ENCODE measurements around the gene TBC1D22A. TPM values are rescaled to one million over a fixed set of nuclear protein-coding genes. Genes with fewer than 3 reads are reported as not detected.

The TBC1D22A gene
- total RNA-seq, 1 experiment from 2014 or later = 14.3 TPM

DNA sequence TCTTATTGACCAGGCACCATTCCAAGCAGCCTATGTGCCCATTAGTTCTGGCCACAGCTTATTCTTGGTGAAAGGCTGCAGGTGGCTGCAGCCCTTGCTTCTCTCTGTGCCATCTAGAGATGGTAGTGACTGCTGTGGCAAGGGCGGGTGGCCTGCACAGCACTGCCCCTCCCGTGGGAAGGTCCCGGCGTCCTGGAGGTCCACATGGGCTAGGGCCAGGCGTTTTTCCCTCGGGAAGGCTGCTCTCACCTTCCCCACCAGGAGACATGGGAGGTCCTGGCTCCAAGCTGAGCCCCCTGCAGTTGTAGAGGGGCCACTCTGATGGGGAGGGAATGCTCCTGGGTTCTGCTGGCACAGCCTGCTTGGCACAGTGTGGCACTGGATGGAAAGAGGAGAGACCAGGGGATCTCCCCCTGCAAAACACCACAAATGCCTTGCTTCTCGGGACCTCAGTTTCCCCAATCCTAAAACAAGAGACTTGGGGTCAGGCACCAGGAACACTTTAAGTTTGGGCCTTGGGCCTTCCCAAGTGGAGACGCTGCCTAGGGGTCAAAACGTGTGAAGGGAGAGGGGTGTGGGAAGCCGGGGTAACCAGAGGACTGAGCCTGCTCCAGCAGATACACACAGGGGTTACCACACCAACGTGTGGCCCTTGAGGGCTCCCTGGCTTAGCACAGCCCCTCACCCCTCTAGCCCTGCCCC is 10.0 kb upstream of the TBC1D22A start:
- intact Hi-C loops (cut with micrococcal nuclease) = no loop called here
- Histone ChIP-seq H3K4me2 (ENCODE audit: low read length) (no peak overlapping the region), H3K4me3 (ENCODE audit: low read length) (no peak overlapping the region)

GRCh38 chr22:46752988-46753310 is 9.5 kb upstream of the TBC1D22A start:
- no peak overlapping the region for H3K4me3 ChIP-seq (ENCODE audit: low read length)
- no peak overlapping the region for H2AFZ ChIP-seq (ENCODE audit: low read length)
- intact Hi-C loops (cut with micrococcal nuclease) = no loop called here
- no peak for DNase-seq
- no peaks in the 10 kb centered on the region for H3K27me3 ChIP-seq (ENCODE audit: low read length)
- ChIA-PET POLR2A (ENCODE audit: unreplicated experiment) (no interaction called here), CTCF (no interaction called here)
- ATAC-seq = no peak
- no peaks in the 10 kb centered on the region for H3K9me2 ChIP-seq (replicated peaks; ENCODE audit: low read length)
- H3K27ac ChIP-seq (ENCODE audit: low read length) = peak overlapping the region; percentile 99; the same call in 1 of the 2 replicates
- no peaks in the 10 kb centered on the region for H4K20me1 ChIP-seq (ENCODE audit: low read length)
- H3K9me3 ChIP-seq (ENCODE audit: low read length) = 0 out of 2 replicates have a peak, but pooled peaks cover 4% of the 10 kb centered on the region
- no TSS peak for BruUV-seq (replicated peaks)
- no peaks in the 10 kb centered on the region for H3F3A ChIP-seq (ENCODE audit: low read length, unreplicated experiment)
- H3K4me1 ChIP-seq (ENCODE audit: insufficient read depth, low read length) = peaks cover 24% of the 10 kb centered on the region
- TF ChIP-seq EZH2phosphoT487 (IDR thresholded peaks at IDR 0.05; ENCODE audit: borderline replicate concordance, low read length) = no peak
- no peak for TF ChIP-seq EZH2 (IDR thresholded peaks at IDR 0.05; ENCODE audit: low read length, unreplicated experiment)
- no peak for TF ChIP-seq CTCF (conservative IDR thresholded peaks at IDR 0.05; ENCODE audit: low read depth, low read length)
- H3K9ac ChIP-seq (ENCODE audit: low read length) = no peak overlapping the region
- H3K4me2 ChIP-seq (ENCODE audit: low read length) = no peak overlapping the region
- no peaks in the 10 kb centered on the region for H3K79me2 ChIP-seq (ENCODE audit: low read length)
- peaks cover 8% of the 10 kb centered on the region; the same call in 1 of the 2 replicates for H3K36me3 ChIP-seq (ENCODE audit: low read depth, low read length)

More for the DNA sequence above, 10.0 kb upstream of the TBC1D22A start:
- no peaks in the 10 kb centered on the region for H4K20me1 ChIP-seq (ENCODE audit: low read length)
- ATAC-seq (no peak), DNase-seq (no peak)
- CTCF ChIA-PET = no interaction called here
- H3K27ac ChIP-seq (ENCODE audit: low read length) = no peak overlapping the region
- no TSS peak for BruUV-seq (replicated peaks)
- H3K4me1 ChIP-seq (ENCODE audit: insufficient read depth, low read length) = peaks cover 24% of the 10 kb centered on the region
- TF ChIP-seq EZH2phosphoT487 (IDR thresholded peaks at IDR 0.05; ENCODE audit: borderline replicate concordance, low read length) (no peak), CTCF (conservative IDR thresholded peaks at IDR 0.05; ENCODE audit: low read depth, low read length) (no peak), EZH2 (IDR thresholded peaks at IDR 0.05; ENCODE audit: low read length, unreplicated experiment) (no peak)
- no peaks in the 10 kb centered on the region for H3K9me2 ChIP-seq (replicated peaks; ENCODE audit: low read length)
- H3F3A ChIP-seq (ENCODE audit: low read length, unreplicated experiment) = no peaks in the 10 kb centered on the region
- H3K9me3 ChIP-seq (ENCODE audit: low read length) = 0 out of 2 replicates have a peak, but pooled peaks cover 4% of the 10 kb centered on the region
- no peaks in the 10 kb centered on the region for H3K27me3 ChIP-seq (ENCODE audit: low read length)
- POLR2A ChIA-PET (ENCODE audit: unreplicated experiment) = no interaction called here
- H3K79me2 ChIP-seq (ENCODE audit: low read length) = no peaks in the 10 kb centered on the region
- H2AFZ ChIP-seq (ENCODE audit: low read length) = no peak overlapping the region
- no peak overlapping the region for H3K9ac ChIP-seq (ENCODE audit: low read length)
- H3K36me3 ChIP-seq (ENCODE audit: low read depth, low read length) = peaks cover 8% of the 10 kb centered on the region; the same call in 1 of the 2 replicates

DNA sequence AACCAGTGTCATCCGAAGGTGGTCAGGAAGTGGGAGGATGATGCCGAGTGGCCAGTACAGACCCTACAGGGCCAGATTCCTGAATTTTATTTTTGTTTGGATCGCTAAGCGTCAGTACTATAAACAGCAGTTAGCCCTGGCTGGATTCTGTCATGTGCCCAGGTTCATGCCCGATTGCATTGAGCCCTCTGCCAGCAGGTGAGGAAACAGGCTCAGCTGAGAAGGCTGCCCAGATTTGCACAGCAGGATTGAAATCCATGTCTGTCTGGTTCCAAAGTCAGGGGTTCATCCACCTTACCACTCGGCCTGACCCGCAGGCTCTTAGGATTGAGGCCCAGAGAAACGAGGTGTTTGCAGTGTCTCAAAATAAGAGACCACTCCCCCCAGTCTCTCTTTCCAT is 9.1 kb upstream of the TBC1D22A start:
- H3K9me2 ChIP-seq (replicated peaks; ENCODE audit: low read length) = no peaks in the 10 kb centered on the region
- H3K4me3 ChIP-seq (ENCODE audit: low read length) = no peak overlapping the region
- H3K4me1 ChIP-seq (ENCODE audit: insufficient read depth, low read length) = peaks cover 24% of the 10 kb centered on the region
- H3K79me2 ChIP-seq (ENCODE audit: low read length) = no peaks in the 10 kb centered on the region
- peak overlapping the region; percentile 86 for H3K9ac ChIP-seq (ENCODE audit: low read length)
- no TSS peak for BruUV-seq (replicated peaks)
- ATAC-seq = no peak
- POLR2A ChIA-PET (ENCODE audit: unreplicated experiment) = no interaction called here
- no peaks in the 10 kb centered on the region for H3F3A ChIP-seq (ENCODE audit: low read length, unreplicated experiment)
- H3K36me3 ChIP-seq (ENCODE audit: low read depth, low read length) = peaks cover 8% of the 10 kb centered on the region; the same call in 1 of the 2 replicates
- H3K4me2 ChIP-seq (ENCODE audit: low read length) = peak overlapping the region; percentile 72
- DNase-seq = no peak
- TF ChIP-seq CTCF (conservative IDR thresholded peaks at IDR 0.05; ENCODE audit: low read depth, low read length) = no peak
- TF ChIP-seq EZH2phosphoT487 (IDR thresholded peaks at IDR 0.05; ENCODE audit: borderline replicate concordance, low read length) = no peak
- TF ChIP-seq EZH2 (IDR thresholded peaks at IDR 0.05; ENCODE audit: low read length, unreplicated experiment) = no peak
- peak overlapping the region; percentile 99 for H3K27ac ChIP-seq (ENCODE audit: low read length)
- no peaks in the 10 kb centered on the region for H3K27me3 ChIP-seq (ENCODE audit: low read length)
- H4K20me1 ChIP-seq (ENCODE audit: low read length) = no peaks in the 10 kb centered on the region
- CTCF ChIA-PET = no interaction called here
- no peak overlapping the region for H2AFZ ChIP-seq (ENCODE audit: low read length)
- 0 out of 2 replicates have a peak, but pooled peaks cover 4% of the 10 kb centered on the region for H3K9me3 ChIP-seq (ENCODE audit: low read length)
- intact Hi-C loops (cut with micrococcal nuclease) = no loop called here

All from PC-3 (cell line).